Transverse colon (tissue), 4 donors: ENCODE results near the gene BAZ1A.

Source experiments
- POLR2AphosphoS5 ChIP-seq, 3 donors: sonication (generic); formaldehyde crosslinking; IDR thresholded peaks; one replicate each; pipeline ENCODE4 v1.6.1; 2016; ENCODE audit warnings: antibody characterized with exemption in 3 of 3
- TF ChIP-seq, protein P1 (sequence below), 5 experiments: fragments of 200-600 bp in 3 of 5; fragments of 450-650 bp in 2 of 5; sonication (generic) in 3 of 5; IDR thresholded peaks; 1 replicate in 2 of 5; 2 replicates in 3 of 5; pipeline ENCODE4 v1.5.1; 2016 to 2017; ENCODE audit warnings: antibody characterized with exemption in 5 of 5, inconsistent platforms in 3 of 5, mild to moderate bottlenecking in 2 of 5, moderate library complexity in 1 of 5

DNA sequence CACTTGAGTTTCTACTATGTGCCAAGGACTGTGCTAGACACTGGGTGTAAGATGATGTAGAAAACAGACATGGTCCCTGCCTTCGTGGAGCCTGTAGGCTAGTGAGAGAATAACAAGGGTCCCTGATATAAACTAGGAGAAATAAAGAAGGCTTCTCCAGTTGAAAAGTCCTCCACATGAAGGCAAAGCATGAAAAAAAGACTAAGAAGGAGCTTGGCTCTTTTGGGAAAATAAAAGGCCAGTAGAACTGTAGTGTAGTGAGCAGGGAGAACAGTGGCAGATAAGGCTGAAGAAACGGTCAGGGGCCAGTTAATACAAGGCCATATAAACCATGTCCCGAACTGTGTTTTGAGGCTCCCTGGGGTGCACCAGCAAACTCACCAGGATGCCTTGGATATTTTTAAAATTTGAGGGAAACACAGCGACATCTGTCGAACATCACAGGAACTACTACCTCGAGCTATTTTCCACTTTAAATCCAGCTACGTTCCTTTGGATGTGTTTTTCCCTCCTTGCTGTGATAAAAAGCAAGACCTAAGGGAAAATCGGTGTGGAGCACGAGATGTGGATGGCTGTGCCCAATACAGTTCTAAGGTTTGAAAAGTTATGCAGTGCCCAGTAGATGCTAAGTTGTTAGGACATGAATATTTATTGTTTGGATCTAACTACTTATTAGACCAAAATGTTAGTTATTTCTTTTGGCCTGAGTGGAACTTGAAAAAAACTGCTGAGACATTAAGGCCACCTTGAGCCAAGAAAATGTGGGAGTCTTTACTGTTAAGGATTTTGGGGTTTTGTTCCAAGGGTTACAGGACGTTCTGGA, 152.2 kb downstream of the BAZ1A start:
- no peak for TF ChIP-seq POLR2AphosphoS5 (IDR thresholded peaks at IDR 0.05)
- TF ChIP-seq, protein P1, sequence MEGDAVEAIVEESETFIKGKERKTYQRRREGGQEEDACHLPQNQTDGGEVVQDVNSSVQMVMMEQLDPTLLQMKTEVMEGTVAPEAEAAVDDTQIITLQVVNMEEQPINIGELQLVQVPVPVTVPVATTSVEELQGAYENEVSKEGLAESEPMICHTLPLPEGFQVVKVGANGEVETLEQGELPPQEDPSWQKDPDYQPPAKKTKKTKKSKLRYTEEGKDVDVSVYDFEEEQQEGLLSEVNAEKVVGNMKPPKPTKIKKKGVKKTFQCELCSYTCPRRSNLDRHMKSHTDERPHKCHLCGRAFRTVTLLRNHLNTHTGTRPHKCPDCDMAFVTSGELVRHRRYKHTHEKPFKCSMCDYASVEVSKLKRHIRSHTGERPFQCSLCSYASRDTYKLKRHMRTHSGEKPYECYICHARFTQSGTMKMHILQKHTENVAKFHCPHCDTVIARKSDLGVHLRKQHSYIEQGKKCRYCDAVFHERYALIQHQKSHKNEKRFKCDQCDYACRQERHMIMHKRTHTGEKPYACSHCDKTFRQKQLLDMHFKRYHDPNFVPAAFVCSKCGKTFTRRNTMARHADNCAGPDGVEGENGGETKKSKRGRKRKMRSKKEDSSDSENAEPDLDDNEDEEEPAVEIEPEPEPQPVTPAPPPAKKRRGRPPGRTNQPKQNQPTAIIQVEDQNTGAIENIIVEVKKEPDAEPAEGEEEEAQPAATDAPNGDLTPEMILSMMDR (IDR thresholded peaks at IDR 0.05), result peak; percentile 73 to 88 (median 76)
